GM12891 (cell line): ENCODE measurements around the gene NACA.

Experiments used
- PAX5 ChIP-seq: IDR thresholded peaks from 2 replicates; pipeline ENCODE4 v1.6.1; 2011; ENCODE audit warnings: low read length, moderate library complexity, mild to moderate bottlenecking; ENCODE audit not compliant: insufficient read depth, severe bottlenecking
- POLR2A ChIP-seq: IDR thresholded peaks from 2 replicates; pipeline ENCODE4 v1.6.1; 2011; ENCODE audit warnings: low read depth, low read length, control low read depth
- POLR2AphosphoS5 ChIP-seq: IDR thresholded peaks from 2 replicates; pipeline ENCODE4 v1.6.1; 2011; ENCODE audit warnings: low read depth, low read length, control low read depth
- POU2F2 ChIP-seq: IDR thresholded peaks from 2 replicates; pipeline ENCODE4 v1.6.1; 2011; ENCODE audit warnings: low read depth, mild to moderate bottlenecking, control low read depth, low read length, moderate library complexity
- SPI1 ChIP-seq: IDR thresholded peaks from 2 replicates; pipeline ENCODE4 v1.6.1; 2011; ENCODE audit warnings: low read depth, low read length, control low read depth
- TAF1 ChIP-seq: IDR thresholded peaks from 2 replicates; pipeline ENCODE4 v1.6.1; 2011; ENCODE audit warnings: low read depth, low read length, control low read depth

GRCh38 chr12:56763753-56764657, 38.9 kb upstream of the NACA start:
- TF ChIP-seq POLR2A (no peak), POLR2AphosphoS5 (no peak), SPI1 (no peak), TAF1 (no peak), PAX5 (no peak), POU2F2 (no peak)
